NCI-H2196 (cell line): Measurements from ENCODE around the gene SHKBP1.
"Not testable (repeated sequence)": the region's sequence is repeated elsewhere in the genome, so short reads cannot be mapped to it uniquely, and the experiment has no call there.

Source experiments
- DNase-seq: peaks from one replicate; lab custom pipeline; 2025; ENCODE audit not compliant: unreplicated experiment; lab: John Stamatoyannopoulos, UW

The SHKBP1 gene

GRCh38 chr19:40553885-40554857 lies 22.5 kb upstream of the SHKBP1 start:
- no peak for DNase-seq

DNA sequence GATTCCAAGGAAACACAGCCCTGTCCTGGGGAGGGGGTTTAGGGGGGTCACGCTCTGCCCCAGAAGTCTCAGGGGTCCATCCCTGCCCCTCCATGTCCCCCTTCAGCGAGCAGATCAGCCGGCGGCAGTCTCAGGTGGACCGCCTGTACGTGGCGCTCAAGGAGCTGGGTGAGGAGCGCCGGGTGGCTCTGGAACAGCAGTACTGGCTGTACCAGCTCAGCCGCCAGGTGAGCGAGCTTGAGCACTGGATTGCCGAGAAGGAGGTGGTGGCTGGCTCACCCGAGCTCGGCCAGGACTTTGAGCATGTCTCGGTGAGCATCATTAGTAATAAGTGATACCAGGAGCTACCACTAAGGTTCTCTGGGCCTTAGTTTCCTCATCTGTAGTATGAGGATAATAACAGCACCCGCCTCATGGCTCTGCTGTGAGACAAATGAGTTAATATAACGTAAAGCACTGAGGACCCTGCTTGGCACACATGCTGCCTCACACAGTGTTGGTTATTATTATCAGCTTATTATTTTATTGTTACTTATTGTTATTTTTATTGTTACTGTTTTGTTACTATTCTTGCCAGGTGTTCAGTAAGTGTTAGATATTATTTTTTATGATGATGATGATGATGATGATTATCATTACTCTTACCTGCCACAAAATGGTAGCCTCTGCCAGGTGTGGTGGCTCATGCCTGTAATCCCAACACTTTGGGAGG lies 20.5 kb upstream of the SHKBP1 start:
- no peak for DNase-seq

DNA sequence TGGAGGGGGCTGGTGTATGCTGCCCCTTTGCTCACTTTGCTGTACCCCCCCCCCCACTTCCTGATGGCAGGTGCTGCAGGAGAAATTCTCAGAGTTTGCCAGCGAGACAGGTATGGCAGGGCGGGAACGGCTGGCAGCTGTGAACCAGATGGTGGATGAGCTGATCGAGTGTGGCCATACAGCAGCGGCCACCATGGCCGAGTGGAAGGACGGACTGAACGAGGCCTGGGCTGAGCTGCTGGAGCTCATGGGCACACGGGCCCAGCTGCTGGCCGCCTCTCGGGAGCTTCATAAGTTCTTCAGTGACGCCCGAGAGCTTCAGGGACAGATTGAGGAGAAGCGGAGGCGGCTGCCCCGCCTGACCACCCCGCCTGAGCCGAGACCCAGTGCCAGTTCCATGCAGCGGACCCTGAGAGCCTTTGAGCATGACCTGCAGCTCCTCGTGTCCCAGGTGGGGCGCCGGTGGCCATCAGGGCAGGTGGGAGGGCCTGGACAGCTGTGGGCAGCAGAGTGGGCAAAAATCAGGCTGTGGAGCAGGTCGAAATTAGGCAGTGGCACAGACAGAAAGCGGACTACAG lies 19.6 kb upstream of the SHKBP1 start:
- no peak for DNase-seq

DNA sequence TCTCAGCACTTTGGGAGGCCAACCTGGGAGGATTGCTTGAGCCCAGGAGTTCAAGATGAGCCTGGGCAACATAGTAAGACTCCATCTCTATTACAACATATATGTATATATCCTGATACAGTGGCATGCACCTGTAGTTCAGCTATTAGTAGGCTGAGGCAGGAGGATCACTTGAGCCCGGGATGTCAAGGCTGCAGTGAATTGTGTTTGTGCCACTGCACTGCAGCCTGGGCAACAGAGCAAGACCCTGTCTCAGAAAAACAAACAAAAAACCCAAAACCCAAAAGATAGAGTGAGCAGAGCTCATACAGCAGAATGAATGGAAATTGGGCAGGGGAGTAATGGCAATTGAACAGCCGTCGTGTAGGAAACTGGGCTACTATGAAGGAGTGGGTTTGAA lies 17.3 kb upstream of the SHKBP1 start:
- no peak for DNase-seq

DNA sequence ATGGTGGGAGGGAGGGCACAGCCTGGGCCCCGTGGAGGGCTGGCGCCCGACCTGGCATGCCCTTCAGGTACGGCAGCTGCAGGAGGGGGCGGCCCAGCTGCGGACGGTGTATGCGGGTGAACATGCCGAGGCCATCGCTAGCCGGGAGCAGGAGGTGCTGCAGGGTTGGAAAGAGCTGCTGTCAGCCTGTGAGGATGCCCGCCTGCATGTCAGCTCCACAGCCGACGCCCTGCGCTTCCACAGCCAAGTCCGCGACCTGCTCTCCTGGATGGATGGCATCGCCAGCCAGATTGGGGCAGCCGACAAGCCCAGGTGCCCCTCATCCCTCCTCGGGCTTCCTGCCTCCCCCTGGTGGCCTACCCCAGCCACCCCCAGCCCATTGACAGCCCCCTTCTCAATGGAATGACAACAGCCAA lies 16.6 kb upstream of the SHKBP1 start:
- no peak for DNase-seq

DNA sequence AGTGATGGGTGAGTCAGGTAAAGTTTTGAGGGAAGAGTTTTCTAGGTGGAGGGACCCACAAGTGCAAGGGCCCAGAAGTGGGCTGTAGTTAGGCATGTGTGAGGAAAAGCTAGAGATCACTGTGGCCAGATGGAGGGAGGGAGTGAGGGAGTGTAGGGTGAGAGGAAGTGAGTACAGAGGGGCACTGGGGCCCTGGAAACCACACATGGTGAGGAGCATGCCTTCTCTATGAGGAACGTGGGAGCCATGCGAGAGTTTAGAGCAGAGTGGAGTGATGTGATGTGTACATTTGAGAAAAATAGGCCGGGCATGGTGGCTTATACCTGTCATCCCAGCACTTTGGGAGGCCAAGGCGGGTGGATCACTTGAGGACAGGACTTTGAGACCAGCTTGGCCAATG lies 14.7 kb upstream of the SHKBP1 start:
- no peak for DNase-seq

DNA sequence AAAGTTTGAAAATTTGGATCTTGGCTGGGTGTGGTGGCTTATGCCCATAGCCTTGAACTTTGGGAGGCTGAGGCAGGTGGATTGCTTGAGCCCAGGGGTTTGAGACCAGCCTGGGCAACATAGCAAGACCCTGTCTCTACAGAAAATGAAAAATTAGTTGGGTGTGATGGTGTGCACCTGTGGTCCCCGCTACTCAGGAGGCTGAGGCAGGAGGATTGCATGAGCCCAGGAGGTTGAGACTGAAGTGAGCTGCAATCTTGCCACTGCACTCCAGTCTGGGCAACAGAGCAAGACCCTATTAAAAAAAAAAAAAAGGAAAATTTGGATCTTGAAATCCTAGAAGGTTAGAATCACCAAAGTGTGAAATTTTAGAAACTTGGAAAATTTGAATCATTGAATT lies 12.1 kb upstream of the SHKBP1 start:
- not testable (repeated sequence) for DNase-seq

DNA sequence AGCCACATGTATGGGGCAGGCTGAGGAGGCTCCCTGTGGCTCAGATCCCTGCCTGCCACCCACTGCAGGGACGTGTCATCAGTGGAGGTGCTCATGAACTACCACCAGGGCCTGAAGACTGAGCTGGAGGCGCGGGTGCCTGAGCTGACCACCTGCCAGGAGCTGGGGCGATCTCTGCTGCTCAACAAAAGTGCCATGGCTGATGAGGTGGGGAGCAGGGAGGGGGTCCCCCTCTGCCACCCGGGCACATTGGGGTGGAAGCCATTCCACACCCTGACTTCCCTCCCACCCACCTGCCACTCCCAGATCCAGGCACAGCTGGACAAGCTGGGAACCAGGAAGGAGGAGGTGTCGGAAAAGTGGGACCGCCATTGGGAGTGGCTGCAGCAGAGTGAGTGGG lies 11.3 kb upstream of the SHKBP1 start:
- no peak for DNase-seq

DNA sequence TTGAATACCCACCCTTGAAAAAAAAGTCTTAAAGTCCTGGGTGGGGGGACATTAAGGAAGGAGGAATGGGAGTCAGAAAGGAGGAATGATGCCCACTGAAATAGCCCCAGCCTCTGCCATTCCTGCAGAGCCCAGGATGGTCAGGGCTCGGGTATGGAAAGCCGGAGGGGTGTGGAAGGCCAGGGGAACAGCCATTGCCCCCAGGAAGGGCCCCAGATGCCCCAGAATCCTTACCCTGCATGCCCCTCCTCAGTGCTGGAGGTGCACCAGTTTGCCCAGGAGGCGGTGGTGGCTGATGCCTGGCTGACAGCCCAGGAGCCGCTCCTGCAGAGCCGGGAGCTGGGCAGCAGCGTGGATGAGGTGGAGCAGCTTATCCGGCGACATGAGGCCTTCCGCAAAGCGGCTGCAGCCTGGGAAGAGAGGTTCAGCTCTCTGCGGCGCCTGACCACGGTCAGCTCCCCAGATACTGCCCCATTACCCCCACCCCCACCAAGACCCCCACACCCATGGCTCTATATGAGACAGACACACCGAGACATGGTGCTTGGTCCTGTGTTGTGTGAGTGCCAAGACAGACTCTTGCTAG lies 10.7 kb upstream of the SHKBP1 start:
- DNase-seq: no peak

GRCh38 chr19:40567040-40567749 lies 9.5 kb upstream of the SHKBP1 start:
- no peak for DNase-seq

- DNase-seq: no peak
Observed at GRCh38 chr19:40567750-40568494, 8.8 kb upstream of the SHKBP1 start.

DNA sequence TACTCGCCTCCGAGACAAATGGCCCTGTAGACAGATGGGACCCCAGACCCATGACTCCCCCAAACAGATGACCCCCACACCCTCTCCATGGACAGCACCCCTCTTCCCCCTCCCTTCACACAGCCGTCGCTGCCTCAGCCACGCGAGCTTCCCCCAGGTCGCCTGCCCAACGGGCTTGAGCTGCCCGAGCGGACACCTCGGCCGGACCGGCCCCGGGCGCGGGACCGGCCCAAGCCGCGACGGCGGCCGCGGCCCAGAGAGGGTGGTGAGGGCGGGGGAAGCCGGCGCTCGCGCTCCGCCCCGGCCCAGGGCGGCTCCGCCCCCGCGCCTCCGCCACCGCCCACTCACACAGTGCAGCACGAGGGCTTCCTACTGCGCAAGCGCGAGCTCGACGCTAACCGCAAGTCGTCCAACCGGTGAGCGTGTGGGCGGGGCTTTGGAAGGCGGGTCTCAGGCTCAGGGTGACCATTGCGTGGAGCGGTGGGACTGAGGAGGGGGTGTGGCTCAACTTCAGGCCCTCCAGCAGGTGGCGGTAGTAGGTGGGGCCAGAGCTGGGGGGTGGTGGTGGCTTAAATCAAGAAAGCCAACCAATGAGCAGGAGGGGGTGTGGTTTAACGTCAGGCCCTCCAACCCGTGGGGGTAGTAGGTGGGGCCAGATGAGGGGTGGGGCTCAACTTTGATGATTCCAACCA lies 6.2 kb upstream of the SHKBP1 start:
- peak; percentile 99 for DNase-seq

DNA sequence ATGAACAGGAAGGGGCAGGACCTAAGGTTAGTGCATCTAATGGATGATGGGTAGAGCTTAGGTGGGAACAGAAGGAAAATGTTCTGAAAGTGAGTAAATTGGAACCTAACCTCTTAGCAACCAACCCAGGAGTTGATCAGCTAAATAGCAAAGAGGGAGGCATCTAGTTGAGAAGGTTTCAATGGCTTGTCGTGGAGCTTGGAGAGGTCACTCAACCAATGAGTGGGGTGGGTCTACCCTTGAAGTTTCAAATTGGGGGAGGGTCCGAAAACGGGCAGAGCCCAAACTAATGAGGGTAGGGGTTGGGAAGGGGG lies 5.7 kb upstream of the SHKBP1 start:
- no peak for DNase-seq

DNA sequence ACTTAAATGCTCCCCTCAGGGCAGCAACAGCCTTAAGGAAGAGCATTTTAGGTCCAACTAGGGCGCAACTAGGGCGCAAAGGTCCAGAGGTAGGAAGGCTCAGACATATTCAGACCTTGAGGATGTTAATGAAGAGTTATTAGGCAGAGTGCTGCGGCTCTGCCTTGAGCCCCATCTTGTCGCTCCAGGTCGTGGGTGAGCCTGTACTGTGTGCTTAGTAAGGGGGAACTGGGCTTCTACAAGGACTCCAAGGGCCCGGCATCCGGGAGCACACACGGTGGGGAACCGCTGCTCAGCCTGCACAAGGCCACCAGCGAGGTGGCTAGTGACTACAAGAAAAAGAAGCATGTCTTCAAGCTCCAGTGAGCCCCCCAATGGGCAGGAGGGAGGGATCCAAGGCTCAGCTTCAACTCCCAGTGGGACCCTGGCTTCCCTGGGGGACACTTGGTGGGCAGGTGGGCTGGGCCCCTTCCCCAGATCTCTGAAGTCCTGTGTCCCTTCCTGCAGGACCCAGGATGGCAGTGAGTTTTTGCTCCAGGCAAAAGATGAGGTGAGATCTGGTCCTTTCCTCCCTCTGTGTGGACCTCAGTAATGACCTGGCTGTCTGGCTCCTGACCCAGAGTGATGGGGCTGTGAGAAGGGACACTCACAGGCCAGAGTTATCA lies 4.7 kb upstream of the SHKBP1 start:
- no peak for DNase-seq

GRCh38 chr19:40575326-40575725 lies 1.3 kb upstream of the SHKBP1 start:
- no peak for DNase-seq

- no peak for DNase-seq
Observed at GRCh38 chr19:40576151-40576584, 505 bp upstream of the SHKBP1 start.

DNA sequence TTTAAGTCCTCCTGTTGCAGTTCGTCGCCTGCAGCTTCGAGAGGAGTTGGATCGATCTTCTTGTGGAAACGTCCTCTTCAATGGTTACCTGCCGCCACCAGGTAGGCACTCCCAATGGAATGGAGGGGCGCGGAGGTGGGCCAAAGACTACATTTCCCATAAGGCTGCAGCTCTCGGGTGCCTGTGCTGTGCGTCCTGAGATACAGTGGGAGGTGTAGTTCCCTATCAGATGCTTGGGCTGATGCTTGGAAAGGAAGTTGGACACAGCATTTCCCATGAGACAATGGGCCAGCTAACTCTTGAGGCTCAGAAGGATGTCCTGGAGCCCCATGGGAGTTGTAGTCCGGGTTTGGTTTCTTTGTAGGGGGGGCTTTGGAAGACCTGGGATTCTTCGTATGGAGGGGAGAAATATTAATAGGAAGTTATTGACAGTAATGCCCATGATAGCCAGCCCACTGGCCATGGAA lies 1.8 kb downstream of the SHKBP1 start:
- DNase-seq: peak; percentile 45

DNA sequence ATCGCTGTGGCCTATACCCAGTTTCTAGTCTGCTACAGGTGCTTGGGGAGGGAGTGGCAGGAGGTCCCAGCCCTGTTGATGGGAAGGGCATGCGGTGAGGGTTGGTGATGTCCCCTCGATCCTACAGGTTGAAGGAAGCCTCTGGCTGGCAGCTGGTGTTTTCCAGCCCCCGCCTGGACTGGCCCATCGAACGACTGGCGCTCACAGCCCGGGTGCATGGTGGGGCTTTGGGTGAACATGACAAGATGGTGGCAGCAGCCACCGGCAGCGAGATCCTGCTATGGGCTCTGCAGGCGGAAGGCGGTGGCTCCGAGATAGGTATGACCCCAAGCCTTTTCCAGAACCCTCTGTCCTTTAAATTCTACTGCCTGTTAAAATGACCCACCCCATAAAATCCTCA lies 3.9 kb downstream of the SHKBP1 start:
- no peak for DNase-seq

DNA sequence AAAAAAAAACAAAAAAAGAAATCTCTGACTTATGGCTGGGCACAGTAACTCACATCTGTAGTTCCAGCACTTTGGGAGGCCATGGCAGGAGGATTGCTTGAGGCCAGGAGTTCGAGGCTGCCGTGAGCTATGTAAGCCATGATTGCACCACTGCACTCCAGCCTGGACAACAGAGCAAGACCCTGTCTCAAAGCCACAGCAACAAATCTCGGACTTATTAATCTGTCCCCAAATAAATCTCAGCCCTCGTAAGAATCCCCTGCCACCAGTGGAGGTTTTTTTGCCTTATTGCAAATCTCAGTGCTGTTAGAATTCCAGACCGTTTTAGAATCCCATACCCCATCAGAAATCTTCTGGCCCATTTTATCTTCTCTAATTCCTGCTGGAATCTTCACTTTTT lies 4.9 kb downstream of the SHKBP1 start:
- DNase-seq: no peak
